ENCODE measurements around the gene TSPAN2. TPM values are rescaled to one million over a fixed set of nuclear protein-coding genes. Genes with fewer than 3 reads are reported as not detected.
A peak's percentile ranks its signal among the peaks of the same experiment; 100 is the strongest.

Gene TSPAN2
- polyA plus RNA-seq, 1 experiment: 3.9 TPM

- ChIA-PET CTCF (interaction anchor here (0.6 to 4.7 kb wide), 37 partner anchors 9 to 483 kb away, joined by 3 to 45 read pairs (median 4); partner anchors contain the start of genes NGF and SIKE1), POLR2A (no interaction called here)
- no peaks in the 10 kb centered on the region for H3K36me3 ChIP-seq (ENCODE audit: control insufficient read depth, insufficient read depth, low read length)
- DNase-seq (ENCODE audit: low read depth): no peak
- no peaks in the 10 kb centered on the region for H3K27me3 ChIP-seq (ENCODE audit: control insufficient read depth, insufficient read depth, low read length)
- H3K4me3 ChIP-seq (ENCODE audit: low read depth, low read length): no peak overlapping the region
- peak; percentile 93 for TF ChIP-seq CTCF (IDR thresholded peaks at IDR 0.05; ENCODE audit: insufficient read depth, low read depth, low read length)
These were observed 23.4 kb upstream of the TSPAN2 start for GRCh38 chr1:115112496-115113375.

- ChIA-PET CTCF (interaction anchor here (1.4 to 2.0 kb wide), 2 partner anchors 18 to 50 kb away, joined by 3 to 4 read pairs; partner anchors contain the start of gene TSPAN2), POLR2A (interaction anchor here (0.7 kb wide), 1 partner anchor 397 kb away, joined by 3 read pairs; no protein-coding TSS in a partner anchor)
- DNase-seq (ENCODE audit: low read depth): no peak
- H3K27me3 ChIP-seq (ENCODE audit: control insufficient read depth, insufficient read depth, low read length): no peaks in the 10 kb centered on the region; the same call in 1 of the 2 replicates
- H3K4me3 ChIP-seq (ENCODE audit: low read depth, low read length): no peak overlapping the region
- no peaks in the 10 kb centered on the region for H3K36me3 ChIP-seq (ENCODE audit: control insufficient read depth, insufficient read depth, low read length)
- TF ChIP-seq CTCF (IDR thresholded peaks at IDR 0.05; ENCODE audit: insufficient read depth, low read depth, low read length): no peak
These were observed 18.4 kb upstream of the TSPAN2 start for GRCh38 chr1:115107516-115108260.

- DNase-seq (ENCODE audit: low read depth): no peak
- POLR2A ChIA-PET: no interaction called here
- no peak overlapping the region for H3K4me3 ChIP-seq (ENCODE audit: low read depth, low read length)
- no peak for TF ChIP-seq CTCF (IDR thresholded peaks at IDR 0.05; ENCODE audit: insufficient read depth, low read depth, low read length)
- CTCF ChIA-PET: interaction anchor here (2.0 kb wide), 1 partner anchor 48 kb away, joined by 4 read pairs; no protein-coding TSS in a partner anchor
- no peaks in the 10 kb centered on the region; the same call in 1 of the 2 replicates for H3K27me3 ChIP-seq (ENCODE audit: control insufficient read depth, insufficient read depth, low read length)
- H3K36me3 ChIP-seq (ENCODE audit: control insufficient read depth, insufficient read depth, low read length): no peaks in the 10 kb centered on the region
These were observed 16.5 kb upstream of the TSPAN2 start for GRCh38 chr1:115105831-115106230.

- DNase-seq (ENCODE audit: low read depth): no peak
- POLR2A ChIA-PET: no interaction called here
These were observed 10.4 kb upstream of the TSPAN2 start for GRCh38 chr1:115099693-115100050.

More at GRCh38 chr1:115099693-115100050, 10.4 kb upstream of the TSPAN2 start:
- Histone ChIP-seq H3K4me3 (ENCODE audit: low read depth, low read length) (no peak overlapping the region), H3K27me3 (ENCODE audit: control insufficient read depth, insufficient read depth, low read length) (no peaks in the 10 kb centered on the region), H3K36me3 (ENCODE audit: control insufficient read depth, insufficient read depth, low read length) (no peaks in the 10 kb centered on the region)
- no peak for TF ChIP-seq CTCF (IDR thresholded peaks at IDR 0.05; ENCODE audit: insufficient read depth, low read depth, low read length)
- CTCF ChIA-PET: interaction anchor here (0.6 to 2.0 kb wide), 2 partner anchors 13 to 795 kb away, joined by 5 to 9 read pairs; no protein-coding TSS in a partner anchor
